Muscle layer of colon (tissue), 2 donors: ENCODE measurements around the gene BMP6.
"Not testable (repeated sequence)": the region's sequence is repeated elsewhere in the genome, so short reads cannot be mapped to it uniquely, and the experiment has no call there.

Source experiments
- H3K27ac ChIP-seq: one replicate; pipeline ENCODE4 v1.7.0; 2013; ENCODE audit warnings: low read depth, mild to moderate bottlenecking, low read length, moderate library complexity
- H3K27me3 ChIP-seq, 2 donors: one replicate each; pipeline ENCODE4 v1.7.0; 2013; ENCODE audit warnings: low read length in 2 of 2, mild to moderate bottlenecking in 2 of 2; ENCODE audit not compliant: insufficient read depth in 2 of 2, control insufficient read depth in 1 of 2
- H3K36me3 ChIP-seq: one replicate; pipeline ENCODE4 v1.7.0; 2013; ENCODE audit warnings: mild to moderate bottlenecking, low read length; ENCODE audit not compliant: insufficient read depth
- H3K4me1 ChIP-seq: one replicate; pipeline ENCODE4 v1.7.0; 2013; ENCODE audit warnings: mild to moderate bottlenecking, low read length; ENCODE audit not compliant: insufficient read depth
- H3K4me3 ChIP-seq, 2 donors: one replicate each; pipeline ENCODE4 v1.7.0; 2013; ENCODE audit warnings: low read length in 2 of 2, low read depth in 1 of 2, mild to moderate bottlenecking in 1 of 2, moderate library complexity in 1 of 2
- H3K9ac ChIP-seq: one replicate; pipeline ENCODE4 v1.7.0; 2013; ENCODE audit warnings: low read length
- H3K9me3 ChIP-seq: one replicate; pipeline ENCODE4 v1.7.0; 2013; ENCODE audit warnings: mild to moderate bottlenecking, low read length
- donor health status: abdominal sarcoma.
- donor health status: Adenocarcinoma of cecum.

The BMP6 gene

DNA sequence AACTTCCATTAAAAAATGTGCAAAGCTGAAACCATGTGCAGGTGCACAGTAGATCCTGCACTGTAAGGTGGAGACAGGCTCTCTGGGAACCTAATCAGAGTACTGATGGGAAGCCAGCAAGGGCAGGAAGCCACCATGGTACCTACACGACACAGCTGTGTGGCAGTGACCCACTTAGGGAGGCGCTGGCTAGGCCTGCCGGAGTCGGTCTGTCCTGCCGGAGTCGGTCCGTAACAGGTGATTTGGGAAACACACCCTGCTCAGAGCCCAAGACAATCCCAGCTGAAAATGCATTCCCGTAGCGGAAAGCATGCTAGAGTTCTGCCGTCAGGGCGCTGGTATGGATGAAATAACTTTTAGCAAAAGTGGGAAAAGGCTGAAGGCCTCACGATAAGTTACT, 167.4 kb downstream of the BMP6 start:
- no peak overlapping the region for H3K4me3 ChIP-seq
- H3K27ac ChIP-seq, result no peak overlapping the region
- no peaks in the 10 kb centered on the region for H3K4me1 ChIP-seq
- no peaks in the 10 kb centered on the region for H3K27me3 ChIP-seq
- no peaks in the 10 kb centered on the region for H3K9me3 ChIP-seq
- H3K9ac ChIP-seq, result no peak overlapping the region
- H3K36me3 ChIP-seq, result peaks cover 64% of the 10 kb centered on the region

DNA sequence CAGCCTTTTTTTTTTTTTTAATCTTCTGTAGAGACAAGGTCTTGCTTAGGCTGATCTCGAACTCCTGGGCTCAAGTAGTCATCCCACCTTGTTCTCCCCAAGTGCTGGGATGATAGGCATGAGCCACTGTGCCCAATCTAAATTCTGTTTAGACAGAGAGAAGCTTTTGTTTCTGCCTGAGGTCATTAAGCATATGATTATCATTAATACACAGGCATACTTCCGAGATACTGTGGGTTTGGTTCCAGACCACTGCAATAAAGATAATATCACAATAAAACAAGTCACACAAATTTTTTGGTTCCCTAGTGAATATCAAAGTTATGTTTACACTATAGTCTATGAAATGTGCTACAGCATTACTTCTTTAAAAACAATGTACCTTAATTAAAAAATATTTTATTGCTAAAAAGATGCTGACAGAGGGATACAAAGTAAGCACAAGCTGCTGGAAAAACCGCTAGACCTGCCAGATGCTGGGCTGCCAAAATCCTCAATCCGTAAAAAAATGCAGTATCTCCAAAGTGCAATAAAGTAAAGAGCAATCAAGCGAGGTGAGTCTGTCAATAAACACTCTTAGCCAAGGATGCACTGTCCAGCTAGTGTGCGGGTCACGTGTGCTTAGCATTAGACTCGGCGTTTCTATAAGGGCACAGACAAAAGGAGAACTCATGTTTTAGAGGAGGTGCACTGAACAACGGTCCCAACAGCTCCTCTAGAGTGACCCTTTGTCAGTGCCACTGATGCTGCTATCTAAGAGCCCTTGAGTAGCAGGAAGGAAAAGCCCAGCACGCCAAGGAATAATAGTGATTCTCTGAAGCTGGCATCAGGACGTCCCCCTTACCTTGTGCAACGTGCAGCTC, 168.6 kb downstream of the BMP6 start:
- Histone ChIP-seq H3K4me1 (no peaks in the 10 kb centered on the region), H3K27me3 (no peaks in the 10 kb centered on the region), H3K9me3 (no peaks in the 10 kb centered on the region), H3K36me3 (peaks cover 73% of the 10 kb centered on the region), H3K4me3 (no peak overlapping the region), H3K27ac (no peak overlapping the region), H3K9ac (no peak overlapping the region)

DNA sequence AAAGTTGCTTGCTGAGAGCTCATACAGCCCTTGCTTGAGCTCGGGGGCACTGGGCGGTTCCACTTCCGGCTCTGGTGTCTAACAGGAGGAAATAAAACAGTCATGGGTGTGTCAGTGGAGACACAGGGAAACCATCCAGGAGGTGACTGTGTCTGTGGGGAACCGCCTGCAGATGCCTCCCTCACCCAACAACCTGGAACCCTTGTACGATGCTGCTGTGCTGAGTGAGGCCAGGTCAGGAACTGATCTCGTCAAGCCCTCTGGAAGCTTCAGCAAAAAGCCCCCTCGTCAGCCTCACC, 169.2 kb downstream of the BMP6 start:
- no peak overlapping the region for H3K27ac ChIP-seq
- no peaks in the 10 kb centered on the region for H3K27me3 ChIP-seq
- H3K36me3 ChIP-seq, result peaks cover 73% of the 10 kb centered on the region
- no peaks in the 10 kb centered on the region for H3K9me3 ChIP-seq
- H3K9ac ChIP-seq, result no peak overlapping the region
- H3K4me1 ChIP-seq, result no peaks in the 10 kb centered on the region
- no peak overlapping the region for H3K4me3 ChIP-seq

DNA sequence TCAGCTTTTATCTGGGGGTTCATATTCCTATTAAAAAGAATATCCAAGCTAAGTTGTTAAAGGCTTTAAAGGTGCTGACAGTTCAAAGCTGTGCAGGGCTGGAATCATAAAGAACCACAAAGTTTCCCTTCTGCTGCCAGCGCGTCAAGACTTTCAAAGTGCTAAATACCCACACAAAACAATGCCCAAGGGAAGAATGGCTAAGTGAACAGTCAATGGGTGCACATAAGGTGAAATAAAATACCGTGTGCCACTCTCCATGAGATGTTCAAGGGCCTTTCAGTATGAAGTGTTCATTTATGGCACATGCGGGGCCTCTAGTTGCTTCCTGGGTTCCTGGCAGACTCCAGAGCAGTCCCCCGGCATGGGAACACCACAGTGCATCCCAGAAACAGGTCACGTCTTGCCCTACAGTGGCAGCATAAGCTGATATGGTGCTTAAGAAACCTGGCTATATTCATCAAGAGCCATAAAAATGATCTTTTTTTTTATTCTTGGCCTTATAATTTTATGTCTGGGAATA, 170.6 kb downstream of the BMP6 start:
- H3K4me1 ChIP-seq, result no peaks in the 10 kb centered on the region
- H3K4me3 ChIP-seq, result no peak overlapping the region
- H3K27me3 ChIP-seq, result no peaks in the 10 kb centered on the region
- H3K27ac ChIP-seq, result no peak overlapping the region
- H3K36me3 ChIP-seq, result peaks cover 70% of the 10 kb centered on the region
- no peaks in the 10 kb centered on the region for H3K9me3 ChIP-seq
- H3K9ac ChIP-seq, result no peak overlapping the region

DNA sequence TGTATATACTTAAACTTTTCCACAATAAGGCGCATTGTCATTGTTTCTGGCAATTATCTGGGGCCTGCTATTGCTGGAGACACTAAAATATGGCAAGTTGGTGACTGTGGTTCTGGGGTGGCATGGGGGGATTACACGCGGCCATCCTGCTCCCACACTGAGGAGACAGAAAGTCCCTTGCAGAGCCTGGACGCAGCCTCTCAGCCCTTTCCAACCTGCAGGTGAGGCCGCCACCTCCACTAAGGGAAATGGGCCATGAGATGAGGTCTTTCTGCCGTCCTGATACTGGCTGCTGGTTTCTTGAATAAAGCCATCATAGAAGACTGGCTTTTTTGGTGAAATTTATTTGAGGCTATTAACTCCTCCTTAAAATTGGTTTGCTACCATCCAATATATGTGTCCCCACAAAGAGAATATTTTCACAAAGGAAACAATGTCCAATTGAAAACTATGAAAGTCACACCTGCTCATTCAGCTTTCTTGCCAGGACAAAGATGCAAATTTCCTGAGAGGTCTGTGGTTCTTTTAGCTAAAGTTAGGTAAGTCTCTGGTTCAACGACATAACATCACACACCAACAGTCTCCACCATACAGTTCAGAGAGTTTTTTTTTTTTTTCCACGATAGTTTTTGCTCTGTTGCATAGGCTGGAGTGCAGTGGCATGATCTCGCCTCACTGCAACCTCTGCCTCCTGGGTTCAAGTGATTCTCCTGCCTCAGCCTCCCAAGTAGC, 171.7 kb downstream of the BMP6 start:
- Histone ChIP-seq H3K36me3 (peaks cover 73% of the 10 kb centered on the region), H3K27me3 (no peaks in the 10 kb centered on the region), H3K4me1 (no peaks in the 10 kb centered on the region), H3K9ac (no peak overlapping the region), H3K9me3 (no peaks in the 10 kb centered on the region), H3K4me3 (no peak overlapping the region), H3K27ac (no peak overlapping the region)

DNA sequence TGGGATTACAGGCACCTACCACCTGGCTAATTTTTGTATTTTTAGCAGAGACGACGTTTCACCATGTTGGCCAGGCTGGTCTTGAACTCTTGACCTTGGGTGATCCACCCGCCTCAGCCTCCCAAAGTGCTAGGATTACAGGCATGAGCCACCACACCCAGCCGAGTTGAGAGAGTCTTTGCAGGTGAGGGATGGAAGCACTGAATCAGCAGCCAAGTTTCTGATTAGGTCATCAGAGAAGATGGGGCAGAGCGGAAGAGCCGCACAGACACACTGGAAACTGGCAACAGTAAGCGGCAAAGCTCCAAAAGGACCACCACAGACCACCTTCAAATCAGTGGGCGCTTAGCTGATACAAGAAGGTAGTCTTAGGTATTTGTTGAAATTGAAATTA, 172.3 kb downstream of the BMP6 start:
- not testable (repeated sequence) for H3K27me3 ChIP-seq, H3K4me1 ChIP-seq, H3K9ac ChIP-seq, H3K27ac ChIP-seq, H3K9me3 ChIP-seq, H3K4me3 ChIP-seq
- H3K36me3 ChIP-seq, result peaks cover 75% of the 10 kb centered on the region

DNA sequence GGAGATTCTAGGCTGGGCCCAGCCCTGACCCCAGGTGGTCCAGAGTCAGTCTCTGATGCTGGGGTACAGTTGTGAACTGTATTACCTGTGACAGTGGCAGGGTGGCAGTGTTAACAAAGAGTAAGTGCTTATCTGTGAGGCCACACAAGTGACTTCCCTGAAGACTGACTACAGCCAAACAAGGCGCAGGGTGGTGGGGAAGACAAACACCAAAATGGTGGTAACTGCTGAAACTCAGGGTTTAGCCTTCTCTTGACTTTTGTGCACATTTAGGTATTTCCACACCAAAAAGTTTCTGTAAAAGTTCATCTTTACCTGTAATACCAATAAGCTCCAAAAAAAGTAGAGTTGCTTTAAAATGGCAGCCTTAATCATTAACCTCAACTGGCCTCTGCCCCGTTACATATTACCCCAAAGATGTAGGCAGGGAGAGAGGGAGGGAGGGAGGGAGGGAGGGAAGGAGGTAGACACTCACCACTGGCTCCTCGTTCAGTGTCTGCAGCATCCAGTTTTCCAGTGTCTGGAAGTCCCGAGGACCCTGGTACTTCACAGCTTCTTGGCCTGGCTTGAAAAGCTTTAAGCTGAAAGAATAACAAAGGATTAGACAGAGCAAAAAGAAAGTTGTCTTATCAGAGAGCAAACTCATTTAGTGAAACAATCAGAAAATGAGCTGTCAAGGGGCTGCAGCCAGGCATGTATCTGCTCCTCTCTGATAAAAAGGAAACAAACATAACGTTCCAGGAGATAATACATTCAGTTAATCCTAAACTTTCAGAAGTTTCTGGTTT, 173.4 kb downstream of the BMP6 start:
- Histone ChIP-seq H3K36me3 (peaks cover 67% of the 10 kb centered on the region), H3K4me1 (no peaks in the 10 kb centered on the region), H3K27me3 (no peaks in the 10 kb centered on the region), H3K4me3 (no peak overlapping the region), H3K9me3 (no peaks in the 10 kb centered on the region), H3K27ac (no peak overlapping the region), H3K9ac (no peak overlapping the region)

DNA sequence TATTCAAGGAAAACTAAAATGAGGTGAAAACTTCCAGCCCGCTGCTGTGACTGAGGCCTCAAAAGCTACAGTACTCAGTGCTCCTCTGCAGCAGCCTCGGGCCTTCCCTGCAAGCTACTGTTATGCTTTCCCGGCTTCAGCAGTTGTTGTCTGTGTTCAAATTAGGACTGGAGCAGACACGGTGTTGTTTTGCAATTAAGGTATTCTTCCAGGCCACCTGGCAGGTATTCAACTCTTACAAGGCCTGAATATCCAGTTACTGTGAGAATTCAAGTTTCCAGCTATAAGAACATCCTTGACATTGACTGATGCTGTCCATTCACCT, 174.0 kb downstream of the BMP6 start:
- no peaks in the 10 kb centered on the region for H3K27me3 ChIP-seq
- no peak overlapping the region for H3K27ac ChIP-seq

DNA sequence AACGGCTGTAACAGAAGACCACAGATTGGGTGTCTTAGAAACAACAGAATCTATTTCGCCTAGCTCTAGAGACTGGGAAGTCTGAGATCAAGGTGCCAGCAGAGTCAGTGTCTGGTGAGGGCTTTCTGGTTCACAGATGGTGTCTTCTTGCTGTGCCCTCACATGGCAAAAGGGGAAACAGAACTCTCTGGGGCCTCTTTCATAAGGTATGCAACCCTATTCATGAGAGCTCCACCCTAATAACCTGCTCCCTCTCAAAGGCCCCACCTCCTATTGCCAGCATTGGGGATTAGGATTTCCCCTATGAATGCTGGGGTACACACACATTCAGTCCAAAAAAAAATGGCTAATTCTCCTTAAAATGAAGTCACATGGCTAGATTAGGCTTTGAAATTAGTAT, 174.7 kb downstream of the BMP6 start:
- Histone ChIP-seq H3K27me3 (no peaks in the 10 kb centered on the region), H3K27ac (no peak overlapping the region)

More for the DNA sequence above, 174.0 kb downstream of the BMP6 start:
- Histone ChIP-seq H3K4me1 (no peaks in the 10 kb centered on the region), H3K9me3 (no peaks in the 10 kb centered on the region), H3K4me3 (no peak overlapping the region), H3K9ac (no peak overlapping the region), H3K36me3 (peaks cover 62% of the 10 kb centered on the region)

DNA sequence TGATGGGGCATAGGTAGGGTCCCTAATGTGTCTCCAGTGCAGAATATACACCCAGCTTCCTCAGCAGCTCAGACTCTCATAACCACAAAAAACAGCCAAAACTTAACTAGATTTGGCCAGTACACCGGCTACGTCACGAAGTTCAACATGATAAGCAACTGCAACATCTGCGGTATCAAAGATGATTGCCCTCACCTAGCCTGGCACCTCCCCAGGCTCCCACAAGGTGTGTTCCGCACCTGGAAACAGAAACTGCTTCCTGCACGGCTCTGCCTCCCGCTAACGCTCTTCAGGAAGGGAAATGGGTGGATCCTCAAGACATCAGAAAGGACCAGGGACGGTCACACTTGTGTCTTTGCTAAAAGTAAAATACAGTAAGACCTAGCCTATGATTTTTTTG, 175.2 kb downstream of the BMP6 start:
- Histone ChIP-seq H3K27ac (no peak overlapping the region), H3K27me3 (no peaks in the 10 kb centered on the region), H3K36me3 (peaks cover 49% of the 10 kb centered on the region), H3K9me3 (no peaks in the 10 kb centered on the region), H3K9ac (no peak overlapping the region), H3K4me3 (no peak overlapping the region), H3K4me1 (no peaks in the 10 kb centered on the region)

More for the DNA sequence above, 174.7 kb downstream of the BMP6 start:
- H3K9me3 ChIP-seq, result no peaks in the 10 kb centered on the region
- H3K4me3 ChIP-seq, result no peak overlapping the region
- H3K4me1 ChIP-seq, result no peaks in the 10 kb centered on the region
- H3K9ac ChIP-seq, result no peak overlapping the region
- peaks cover 54% of the 10 kb centered on the region for H3K36me3 ChIP-seq

DNA sequence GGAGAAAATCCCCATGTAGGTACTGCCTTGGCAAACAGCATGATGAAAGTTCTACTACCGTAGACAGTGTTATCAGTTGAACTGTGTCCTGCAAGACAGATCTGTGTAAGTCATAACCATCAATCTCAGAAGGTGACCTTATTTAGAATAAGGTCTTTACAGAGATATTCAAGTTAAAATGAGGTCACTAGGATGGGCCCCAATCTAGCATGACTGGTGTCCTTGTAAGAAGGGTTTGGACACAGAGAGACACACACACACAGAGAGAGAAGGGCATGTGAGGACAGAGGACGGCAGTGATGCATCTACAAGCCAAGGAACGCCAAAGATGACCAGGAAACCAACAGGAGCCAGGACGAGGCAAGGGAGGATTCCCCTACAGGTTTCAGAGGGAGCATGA, 175.9 kb downstream of the BMP6 start:
- no peaks in the 10 kb centered on the region for H3K27me3 ChIP-seq
- H3K4me3 ChIP-seq, result no peak overlapping the region
- no peaks in the 10 kb centered on the region for H3K9me3 ChIP-seq
- peaks cover 42% of the 10 kb centered on the region for H3K36me3 ChIP-seq
- no peak overlapping the region for H3K9ac ChIP-seq
- no peaks in the 10 kb centered on the region for H3K4me1 ChIP-seq
- no peak overlapping the region for H3K27ac ChIP-seq
